Epithelial cell of proximal tubule (primary cell): ENCODE data around the gene PTOV1. TPM values are rescaled to one million over a fixed set of nuclear protein-coding genes. Genes with fewer than 3 reads are reported as not detected.

Experiments used
- DNase-seq: peaks from one replicate; pipeline ENCODE4 v3.0.0-alpha.2; 2011; ENCODE audit warnings: low read depth
- H3K4me3 ChIP-seq: 2 replicates; pipeline ENCODE4 v1.5.1; 2011; ENCODE audit warnings: low read depth, mild to moderate bottlenecking, low read length
- CTCF ChIP-seq: conservative IDR thresholded peaks from 2 replicates; pipeline ENCODE4 v1.5.1; 2012; ENCODE audit warnings: low read depth, mild to moderate bottlenecking, low read length
- total RNA-seq: library from RNA; depleted of rRNA; stranded (reverse); fragments of >200 nt; gene quantifications from 2 replicates; pipeline ENCODE4 v1.2.3, GENCODE V29; 2015

The PTOV1 gene
- total RNA-seq, 1 donor from 2014 or later, result 121 TPM

DNA sequence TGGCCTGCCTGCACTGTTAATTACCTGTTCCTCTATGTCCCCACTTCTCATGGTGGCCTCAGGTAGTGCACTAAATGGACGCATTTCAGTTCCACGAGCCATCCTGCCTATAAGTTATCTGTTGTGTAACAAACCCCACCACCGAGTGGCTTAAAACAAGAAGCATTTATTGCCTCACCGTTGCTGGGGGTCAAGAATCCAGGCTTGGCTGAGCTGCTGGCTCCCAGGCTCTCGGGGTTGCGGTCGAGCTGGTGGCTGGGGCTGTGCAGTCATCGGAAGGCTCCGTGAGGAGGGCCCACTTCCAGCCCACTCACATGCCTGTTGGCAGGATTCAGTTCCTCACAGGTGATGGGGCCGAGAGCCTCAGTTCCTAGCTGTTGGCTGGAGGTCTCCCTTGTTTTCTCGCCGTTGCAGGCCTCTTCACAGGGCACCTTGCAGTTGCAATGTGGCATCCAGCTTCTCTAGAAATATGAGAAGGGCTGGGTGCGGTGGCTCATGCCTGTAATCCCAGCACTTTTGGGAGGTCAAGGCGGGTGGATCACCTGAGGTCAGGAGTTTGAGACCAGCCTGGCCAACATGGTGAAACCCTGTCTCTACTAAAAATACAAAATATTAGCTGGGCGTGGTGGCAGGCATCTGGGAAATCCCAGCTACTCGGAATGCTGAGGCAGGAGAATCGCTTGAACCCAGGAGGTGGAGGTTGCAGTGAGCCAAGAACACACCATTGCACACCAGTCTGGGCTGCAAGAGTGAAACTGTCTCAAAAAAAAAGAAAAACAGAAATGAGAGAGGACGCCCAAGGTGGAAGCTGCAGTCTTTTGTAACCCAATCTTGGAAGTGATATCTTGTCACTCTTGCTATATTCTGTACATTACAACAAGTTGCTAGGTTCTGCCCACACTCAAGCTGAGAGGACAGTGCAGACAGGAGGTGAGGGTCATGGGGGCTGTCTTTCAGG is 6.5 kb upstream of the PTOV1 start:
- no peak for TF ChIP-seq CTCF
- no peak for DNase-seq
- H3K4me3 ChIP-seq, result no peak overlapping the region

DNA sequence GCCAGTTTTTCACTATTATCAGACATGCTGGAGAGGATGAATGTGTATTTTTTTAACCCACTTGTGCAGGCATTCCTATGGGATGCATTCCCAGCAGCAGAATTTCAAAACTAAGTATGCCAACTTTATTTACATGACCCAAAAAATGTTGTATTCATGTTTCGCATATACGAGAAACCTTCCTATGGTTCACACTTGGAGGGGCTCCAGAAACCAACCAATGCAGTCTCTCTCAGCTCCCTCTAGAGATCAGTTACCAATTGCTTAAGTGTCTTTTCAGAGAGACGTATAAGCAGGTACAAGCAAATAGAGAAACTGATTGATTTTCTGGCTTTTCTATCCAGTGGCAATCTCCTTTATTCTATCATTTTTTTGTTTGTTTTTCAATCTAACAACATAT is 5.5 kb upstream of the PTOV1 start:
- no peak overlapping the region for H3K4me3 ChIP-seq
- no peak for TF ChIP-seq CTCF
- DNase-seq, result no peak

DNA sequence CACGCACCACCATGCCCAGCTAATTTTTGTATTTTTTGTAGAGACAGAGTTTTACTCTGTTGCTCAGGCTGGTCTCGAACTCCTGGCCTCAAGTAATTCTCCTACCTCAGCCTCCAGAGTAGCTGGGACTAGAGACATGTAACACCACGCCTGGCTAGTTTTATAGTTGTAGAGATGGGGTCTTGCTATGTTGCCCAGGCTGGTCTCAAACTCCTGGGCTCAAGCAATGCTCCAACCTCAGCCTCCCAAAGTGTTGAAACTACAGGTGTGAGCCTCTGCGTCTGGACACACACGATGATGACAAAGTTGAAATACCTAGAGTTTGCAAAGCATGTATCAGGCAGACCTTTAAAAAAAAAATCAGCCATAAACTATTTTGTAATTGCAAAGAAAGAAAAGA is 4.6 kb upstream of the PTOV1 start:
- DNase-seq, result no peak

GRCh38 chr19:49847731-49848696 is 2.9 kb upstream of the PTOV1 start:
- peak; percentile 40 for DNase-seq
- no peak overlapping the region for H3K4me3 ChIP-seq
- TF ChIP-seq CTCF, result no peak

More for the DNA sequence above, 4.6 kb upstream of the PTOV1 start:
- H3K4me3 ChIP-seq, result no peak overlapping the region
- no peak for TF ChIP-seq CTCF

GRCh38 chr19:49848938-49849337 is 2.0 kb upstream of the PTOV1 start:
- DNase-seq, result no peak
- TF ChIP-seq CTCF, result no peak
- H3K4me3 ChIP-seq, result no peak overlapping the region

DNA sequence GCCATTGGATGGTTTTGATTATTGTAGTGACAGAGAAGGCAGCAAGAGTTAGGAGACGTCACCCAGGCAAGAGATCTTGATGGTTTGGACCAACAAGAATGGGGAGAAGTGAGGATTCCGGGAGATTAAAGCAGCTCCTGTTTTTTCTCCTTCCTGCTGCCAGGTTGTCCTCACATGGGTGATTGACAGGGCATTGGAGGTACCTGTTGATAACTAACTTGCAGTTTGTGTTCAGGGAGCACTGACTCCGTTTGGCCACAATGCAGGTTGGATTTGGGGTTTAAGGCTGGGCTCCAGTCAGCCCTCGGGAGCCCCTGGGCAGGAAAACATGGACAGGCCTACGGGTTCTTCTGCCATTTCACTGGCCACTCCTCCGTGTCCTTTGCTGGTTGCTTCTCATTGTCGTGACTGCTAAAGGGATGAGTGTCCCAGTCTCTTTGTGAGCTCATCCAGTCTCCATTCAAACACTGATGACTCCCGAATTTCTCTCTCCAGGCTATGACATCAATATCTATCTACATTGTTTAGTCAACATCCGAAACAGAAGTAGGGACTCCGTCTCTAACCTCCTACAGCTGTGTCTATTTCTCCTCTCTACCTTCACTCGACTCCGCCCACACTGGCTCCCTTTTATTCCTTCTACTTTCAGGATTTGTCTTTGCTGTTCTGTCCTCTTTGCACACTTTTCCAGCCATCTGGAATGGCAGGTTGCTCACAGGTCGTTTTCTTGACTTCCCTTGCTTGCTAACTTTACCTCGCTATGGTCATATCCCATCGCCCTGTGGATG is 1.3 kb upstream of the PTOV1 start:
- peak overlapping the region; percentile 84 for H3K4me3 ChIP-seq
- TF ChIP-seq CTCF, result no peak
- DNase-seq, result no peak
